ENCODE data around the gene PDE7B. TPM values are rescaled to one million over a fixed set of nuclear protein-coding genes. Genes with fewer than 3 reads are reported as not detected.

Gene PDE7B
- total and polyA plus RNA-seq, 2 of the 4 experiments (the other 2 are of a cell fraction): 7.8 to 12.4 TPM

DNA sequence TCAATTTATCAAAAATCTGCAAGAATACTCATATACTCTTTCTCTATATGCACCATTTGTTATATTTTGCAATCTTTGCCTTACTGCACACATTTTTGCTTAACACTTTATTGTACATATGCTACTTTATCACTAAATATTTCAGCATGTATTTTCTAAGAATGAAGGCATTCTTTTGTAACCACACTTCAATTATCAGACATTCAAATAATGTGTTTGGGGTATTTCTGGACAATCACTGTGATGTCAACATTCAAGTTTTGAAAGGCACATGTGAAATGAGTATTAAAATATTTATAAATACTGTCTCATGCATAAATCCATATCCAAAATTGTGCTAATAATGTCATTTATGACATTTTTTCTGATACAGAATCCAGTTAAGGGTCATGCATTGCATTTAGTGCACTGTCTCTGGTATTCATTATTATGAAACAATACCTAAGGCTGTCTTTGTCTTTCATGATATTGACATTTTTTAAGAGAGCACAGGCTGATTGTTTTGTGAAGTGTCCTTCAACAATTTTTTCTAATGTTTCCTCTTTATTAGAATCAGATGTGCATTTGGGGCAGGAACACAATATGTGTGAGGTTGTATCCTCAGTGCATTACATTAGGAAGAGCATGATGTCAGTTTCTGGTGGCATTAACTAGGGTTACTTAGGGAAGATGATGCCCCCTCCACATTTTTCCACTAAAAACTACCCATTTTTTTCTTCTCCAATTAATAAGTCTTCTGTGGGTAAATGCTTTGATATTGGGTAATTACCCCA is 292.9 kb downstream of the PDE7B start:
- H3K14ac ChIP-seq (replicated peaks; ENCODE audit: low read depth, low read length): no peak overlapping the region
- H3K4me1 ChIP-seq (ENCODE audit: control insufficient read depth, insufficient read depth, low read length): no peaks in the 10 kb centered on the region; the same call in 1 of the 2 replicates
- H3K27me3 ChIP-seq (ENCODE audit: control insufficient read depth, insufficient read depth, low read length): no peaks in the 10 kb centered on the region
- no peak overlapping the region for H3K18ac ChIP-seq (ENCODE audit: low read depth, low read length)
- POLR2A ChIA-PET (ENCODE audit: unreplicated experiment): no interaction called here
- dilution Hi-C loops (cut with HindIII; ENCODE audit: low sequenced_read_pairs, unreplicated experiment) (no loop called here), intact Hi-C loops (cut with micrococcal nuclease) (no loop called here), in situ Hi-C loops (cut with MboI; ENCODE audit: low sequenced_read_pairs) (no loop called here)
- H3K4me2 ChIP-seq (ENCODE audit: low read depth, low read length): no peak overlapping the region
- H2BK120ac ChIP-seq (ENCODE audit: low read depth, low read length): no peak overlapping the region
- H4K5ac ChIP-seq (ENCODE audit: low read depth, low read length): no peak overlapping the region; the same call in 1 of the 2 replicates
- BruUV-seq (replicated peaks): no TSS peak
- H4K8ac ChIP-seq (ENCODE audit: low read depth in 2 of 2, low read length in 2 of 2): no peak overlapping the region
- 0 out of 2 replicates have a peak, but pooled peaks cover 3% of the 10 kb centered on the region for H4K20me1 ChIP-seq (ENCODE audit: insufficient read depth, low read length)
- no peak overlapping the region for H3K9ac ChIP-seq (ENCODE audit: low read depth, low read length)
- H2AK9ac ChIP-seq (replicated peaks; ENCODE audit: low read depth, low read length, poor library complexity): no peak overlapping the region
- no peak overlapping the region for H3K4me3 ChIP-seq (ENCODE audit: insufficient read depth, low read depth, low read length)
- ATAC-seq (ENCODE audit: low read depth): no peak
- H3K79me1 ChIP-seq (ENCODE audit: low read depth in 1 of 2, low read length in 2 of 2): peaks cover 9 to 21% of the 10 kb centered on the region in 2 experiments
- TF ChIP-seq RCOR1 (IDR thresholded peaks at IDR 0.05; ENCODE audit: insufficient replicate concordance, low read length): no peak
- no peak for TF ChIP-seq RFX5 (IDR thresholded peaks at IDR 0.05; ENCODE audit: low read depth, low read length)
- TF ChIP-seq MAFK (IDR thresholded peaks at IDR 0.05; ENCODE audit: low read depth, low read length): no peak
- no peak for TF ChIP-seq POLR2A (IDR thresholded peaks at IDR 0.05; ENCODE audit: low read depth, low read length)
- no peak for TF ChIP-seq FOS (IDR thresholded peaks at IDR 0.05; ENCODE audit: low read depth, low read length)
- no peak for TF ChIP-seq BHLHE40 (IDR thresholded peaks at IDR 0.05; ENCODE audit: low read depth, low read length)
- TF ChIP-seq, protein P1, sequence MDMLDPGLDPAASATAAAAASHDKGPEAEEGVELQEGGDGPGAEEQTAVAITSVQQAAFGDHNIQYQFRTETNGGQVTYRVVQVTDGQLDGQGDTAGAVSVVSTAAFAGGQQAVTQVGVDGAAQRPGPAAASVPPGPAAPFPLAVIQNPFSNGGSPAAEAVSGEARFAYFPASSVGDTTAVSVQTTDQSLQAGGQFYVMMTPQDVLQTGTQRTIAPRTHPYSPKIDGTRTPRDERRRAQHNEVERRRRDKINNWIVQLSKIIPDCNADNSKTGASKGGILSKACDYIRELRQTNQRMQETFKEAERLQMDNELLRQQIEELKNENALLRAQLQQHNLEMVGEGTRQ (IDR thresholded peaks at IDR 0.05; ENCODE audit: low read depth, low read length): no peak
- TF ChIP-seq CEBPB (IDR thresholded peaks at IDR 0.05; ENCODE audit: low read depth, low read length): no peak
- TF ChIP-seq SMC3 (IDR thresholded peaks at IDR 0.05; ENCODE audit: low read depth, low read length): no peak
- no peak for TF ChIP-seq MXI1 (IDR thresholded peaks at IDR 0.05; ENCODE audit: borderline replicate concordance, low read depth, low read length)
- no peak for TF ChIP-seq NFE2L2 (IDR thresholded peaks at IDR 0.05; ENCODE audit: low read depth, low read length)
- TF ChIP-seq RAD21 (IDR thresholded peaks at IDR 0.05; ENCODE audit: low read length): no peak
- no peak for TF ChIP-seq MAZ (IDR thresholded peaks at IDR 0.05; ENCODE audit: borderline replicate concordance, low read depth, low read length)
- TF ChIP-seq, protein P2, sequence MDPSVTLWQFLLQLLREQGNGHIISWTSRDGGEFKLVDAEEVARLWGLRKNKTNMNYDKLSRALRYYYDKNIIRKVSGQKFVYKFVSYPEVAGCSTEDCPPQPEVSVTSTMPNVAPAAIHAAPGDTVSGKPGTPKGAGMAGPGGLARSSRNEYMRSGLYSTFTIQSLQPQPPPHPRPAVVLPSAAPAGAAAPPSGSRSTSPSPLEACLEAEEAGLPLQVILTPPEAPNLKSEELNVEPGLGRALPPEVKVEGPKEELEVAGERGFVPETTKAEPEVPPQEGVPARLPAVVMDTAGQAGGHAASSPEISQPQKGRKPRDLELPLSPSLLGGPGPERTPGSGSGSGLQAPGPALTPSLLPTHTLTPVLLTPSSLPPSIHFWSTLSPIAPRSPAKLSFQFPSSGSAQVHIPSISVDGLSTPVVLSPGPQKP (IDR thresholded peaks at IDR 0.05; ENCODE audit: borderline replicate concordance, low read depth, low read length): no peak
- TF ChIP-seq CHD1 (IDR thresholded peaks at IDR 0.05; ENCODE audit: low read depth, low read length): no peak
- no peak overlapping the region for H3K27ac ChIP-seq (ENCODE audit: insufficient read depth, low read length)
- no peak overlapping the region for H4K91ac ChIP-seq (ENCODE audit: insufficient read depth, low read depth, low read length)
- H3K9me1 ChIP-seq (ENCODE audit: insufficient read depth, low read length): peaks cover 4% of the 10 kb centered on the region; the same call in 1 of the 2 replicates
- H2AFZ ChIP-seq (replicated peaks; ENCODE audit: low read length, poor library complexity): no peak overlapping the region
- H3K56ac ChIP-seq (ENCODE audit: extremely low read depth, insufficient read depth, low read length): no peak overlapping the region
- no peak overlapping the region for H2AK5ac ChIP-seq (ENCODE audit: low read depth, low read length)
- H3K23ac ChIP-seq (ENCODE audit: low read depth, low read length): no peak overlapping the region
- H3K9me3 ChIP-seq (ENCODE audit: control insufficient read depth, insufficient read depth, low read length): no peaks in the 10 kb centered on the region
- H3K4ac ChIP-seq (ENCODE audit: low read depth, low read length): no peak overlapping the region
- no peak overlapping the region for H2BK20ac ChIP-seq (ENCODE audit: low read depth, low read length)
- no peak for DNase-seq
- CTCF ChIA-PET: no interaction called here
- H2BK15ac ChIP-seq (ENCODE audit: low read depth, low read length): no peak overlapping the region
- H3K36me3 ChIP-seq (ENCODE audit: control insufficient read depth, insufficient read depth, low read length): peaks cover 12% of the 10 kb centered on the region
- no peak overlapping the region for H2BK5ac ChIP-seq (ENCODE audit: low read depth, low read length, poor library complexity, severe bottlenecking)
